Activated CD8-positive, alpha-beta memory T cell treated with anti-CD3 and anti-CD28 coated beads, Interleukin-2, amount 50 U/mL, for 4 hours (primary cell): ENCODE data around the gene CYP2E1.
"Not testable (repeated sequence)": the region's sequence is repeated elsewhere in the genome, so short reads cannot be mapped to it uniquely, and the experiment has no call there.

Experiments used
- DNase-seq: peaks from one replicate; pipeline ENCODE4 v3.0.0-alpha.2; 2020

The CYP2E1 gene

GRCh38 chr10:133573460-133573859 lies 46.3 kb downstream of the CYP2E1 start:
- DNase-seq: not testable (repeated sequence)

GRCh38 chr10:133577037-133577436 lies 49.9 kb downstream of the CYP2E1 start:
- DNase-seq: not testable (repeated sequence)
